ENCODE results near the gene SMPX. TPM values are rescaled to one million over a fixed set of nuclear protein-coding genes. Genes with fewer than 3 reads are reported as not detected.

The SMPX gene
- polyA plus RNA-seq, 1 donor (not counting 4 experiments of a cell fraction or from before 2014, with no cell fraction given): not detected

- TF ChIP-seq CTCF (optimal IDR thresholded peaks at IDR 0.05 in 1 of 3, IDR thresholded peaks at IDR 0.05 in 1 of 3, conservative IDR thresholded peaks at IDR 0.05 in 1 of 3; ENCODE audit: extremely low read depth in 1 of 3, insufficient read depth in 2 of 3, low read length in 3 of 3) (no peak), EZH2 (IDR thresholded peaks at IDR 0.05; ENCODE audit: low read length) (no peak)
- DNase-seq (ENCODE audit: low read depth, low spot score): no peak
- Histone ChIP-seq H3K36me3 (ENCODE audit: control insufficient read depth in 2 of 2, extremely low read depth in 1 of 2, insufficient read depth in 2 of 2, low read length in 2 of 2) (no peaks in the 10 kb centered on the region), H3K4me2 (ENCODE audit: control insufficient read depth, extremely low read depth, insufficient read depth, low read depth, low read length) (no peak overlapping the region), H3K4me1 (ENCODE audit: control insufficient read depth, extremely low read depth, insufficient read depth, low read length) (no peaks in the 10 kb centered on the region), H3K79me2 (ENCODE audit: control insufficient read depth, insufficient read depth, low read length) (no peaks in the 10 kb centered on the region), H3K9ac (ENCODE audit: control insufficient read depth, extremely low read depth, insufficient read depth, low read length) (no peak overlapping the region), H2AFZ (ENCODE audit: control insufficient read depth, low read length) (no peak overlapping the region), H4K20me1 (ENCODE audit: control insufficient read depth, extremely low read depth, insufficient read depth, low read length) (no peaks in the 10 kb centered on the region), H3K27me3 (ENCODE audit: control insufficient read depth, extremely low read depth, insufficient read depth, low read length) (no peaks in the 10 kb centered on the region), H3K27ac (ENCODE audit: control insufficient read depth, insufficient read depth, low read length) (no peak overlapping the region), H3K9me3 (ENCODE audit: control insufficient read depth, low read depth, low read length) (no peaks in the 10 kb centered on the region), H3K9me1 (ENCODE audit: control insufficient read depth, extremely low read depth, insufficient read depth, low read length) (no peaks in the 10 kb centered on the region), H3K4me3 (ENCODE audit: control insufficient read depth in 2 of 3, extremely low read depth in 1 of 3, insufficient read depth in 2 of 3, low read depth in 1 of 3, low read length in 3 of 3) (no peak overlapping the region)
- no peak for FAIRE-seq
- dilution Hi-C loops (cut with MboI; ENCODE audit: extremely low pct_ligation_motif_present, low sequenced_read_pairs): no loop called here
Observed at GRCh38 chrX:21744060-21744459, 13.9 kb downstream of the SMPX start.

- no peaks in the 10 kb centered on the region for H3K27me3 ChIP-seq (ENCODE audit: control insufficient read depth, extremely low read depth, insufficient read depth, low read length)
- no peak overlapping the region for H3K4me3 ChIP-seq (ENCODE audit: control insufficient read depth in 2 of 3, extremely low read depth in 1 of 3, insufficient read depth in 2 of 3, low read depth in 1 of 3, low read length in 3 of 3)
- no peaks in the 10 kb centered on the region for H4K20me1 ChIP-seq (ENCODE audit: control insufficient read depth, extremely low read depth, insufficient read depth, low read length)
- no peaks in the 10 kb centered on the region for H3K36me3 ChIP-seq (ENCODE audit: control insufficient read depth in 2 of 2, extremely low read depth in 1 of 2, insufficient read depth in 2 of 2, low read length in 2 of 2)
- H3K27ac ChIP-seq (ENCODE audit: control insufficient read depth, insufficient read depth, low read length): no peak overlapping the region
- H3K4me1 ChIP-seq (ENCODE audit: control insufficient read depth, extremely low read depth, insufficient read depth, low read length): no peaks in the 10 kb centered on the region
- H3K9me3 ChIP-seq (ENCODE audit: control insufficient read depth, low read depth, low read length): no peaks in the 10 kb centered on the region
- dilution Hi-C loops (cut with MboI; ENCODE audit: extremely low pct_ligation_motif_present, low sequenced_read_pairs): no loop called here
- no peaks in the 10 kb centered on the region for H3K79me2 ChIP-seq (ENCODE audit: control insufficient read depth, insufficient read depth, low read length)
- DNase-seq (ENCODE audit: low read depth, low spot score): no peak
- H3K9ac ChIP-seq (ENCODE audit: control insufficient read depth, extremely low read depth, insufficient read depth, low read length): no peak overlapping the region
- FAIRE-seq: no peak
- no peak overlapping the region for H3K4me2 ChIP-seq (ENCODE audit: control insufficient read depth, extremely low read depth, insufficient read depth, low read depth, low read length)
- no peaks in the 10 kb centered on the region for H3K9me1 ChIP-seq (ENCODE audit: control insufficient read depth, extremely low read depth, insufficient read depth, low read length)
- no peak for TF ChIP-seq CTCF (optimal IDR thresholded peaks at IDR 0.05 in 1 of 3, IDR thresholded peaks at IDR 0.05 in 1 of 3, conservative IDR thresholded peaks at IDR 0.05 in 1 of 3; ENCODE audit: extremely low read depth in 1 of 3, insufficient read depth in 2 of 3, low read length in 3 of 3)
- TF ChIP-seq EZH2 (IDR thresholded peaks at IDR 0.05; ENCODE audit: low read length): no peak
- no peak overlapping the region for H2AFZ ChIP-seq (ENCODE audit: control insufficient read depth, low read length)
Observed at GRCh38 chrX:21741869-21742701, 15.8 kb downstream of the SMPX start.
